Gastrocnemius medialis (tissue), 4 donors: ENCODE results near the gene OGFR. TPM values are rescaled to one million over a fixed set of nuclear protein-coding genes. Genes with fewer than 3 reads are reported as not detected.

Experiments used
- ATAC-seq, 2 donors: fragments of 150-250 bp; one replicate each; pipeline ENCODE4 v1.9.1; 2016
- DNase-seq, 2 donors: peaks; one replicate each; pipeline ENCODE4 v3.0.0-alpha.2; 2019
- H3K27ac ChIP-seq, 4 donors: fragments of 200-600 bp; sonication (generic); 1 replicate in 1 of 4; 2 replicates in 3 of 4; pipeline ENCODE4 v1.5.1; 2016 to 2018; ENCODE audit warnings: mild to moderate bottlenecking in 2 of 4, moderate library complexity in 1 of 4
- H3K27me3 ChIP-seq, 3 donors: fragments of 200-600 bp; sonication (generic) in 2 of 3; 1 replicate in 1 of 3; 2 replicates in 2 of 3; pipeline versions ENCODE4 v1.5.1 to v1.6.0; 2016 to 2019; ENCODE audit warnings: mild to moderate bottlenecking in 1 of 3, moderate library complexity in 1 of 3
- H3K36me3 ChIP-seq, 2 donors: fragments of 200-600 bp; sonication (generic) in 1 of 2; one replicate each; pipeline ENCODE4 v1.5.1; 2017 to 2018
- H3K4me1 ChIP-seq, 2 donors: fragments of 200-600 bp; sonication (generic) in 1 of 2; one replicate each; pipeline ENCODE4 v1.5.1; 2016 to 2017; ENCODE audit warnings: mild to moderate bottlenecking in 2 of 2
- H3K4me3 ChIP-seq, 4 donors: fragments of 200-600 bp; sonication (generic) in 3 of 4; 1 replicate in 1 of 4; 2 replicates in 3 of 4; pipeline ENCODE4 v1.5.1; 2016 to 2019; ENCODE audit warnings: mild to moderate bottlenecking in 2 of 4
- H3K9me3 ChIP-seq, 3 donors: fragments of 200-600 bp; sonication (generic) in 2 of 3; 1 replicate in 1 of 3; 2 replicates in 2 of 3; pipeline ENCODE4 v1.5.1; 2016 to 2019
- CTCF ChIP-seq, 5 experiments: fragments of 450-650 bp in 3 of 5; fragments of 200-600 bp in 2 of 5; sonication (generic) in 2 of 5; IDR thresholded peaks in 4 of 5; conservative IDR thresholded peaks in 1 of 5; 1 replicate in 4 of 5; 2 replicates in 1 of 5; pipeline ENCODE4 v1.5.1; 2016 to 2019; ENCODE audit warnings: antibody characterized with exemption in 5 of 5, mild to moderate bottlenecking in 3 of 5, moderate library complexity in 3 of 5
- POLR2A ChIP-seq, 2 donors: fragments of 450-650 bp; IDR thresholded peaks; one replicate each; pipeline ENCODE4 v1.6.1; 2017; ENCODE audit warnings: antibody characterized with exemption in 2 of 2, mild to moderate bottlenecking in 2 of 2, moderate library complexity in 2 of 2
- in situ Hi-C, 4 donors: fragments of 200-750 bp; cut with MboI; loops; one replicate each; pipeline versions ENCODE4 v1.15.0 to v1.8.0; 2017; ENCODE audit warnings: low sequenced_read_pairs in 4 of 4
- intact Hi-C: fragments of 100-400 bp; cut with DNase I; formaldehyde crosslinking; loops from one replicate; pipeline ENCODE4 v1.15.1; 2023; ENCODE audit warnings: low total_unique reads
- total RNA-seq, 4 donors: library from RNA; depleted of rRNA; stranded (reverse); fragments of >200 nt; gene quantifications; one replicate each; pipeline versions ENCODE4 v1.1.0 to v1.2.3, GENCODE V29; 2016

OGFR gene
- total RNA-seq, 4 donors from 2014 or later: 21.9 to 52.1 (median 40.5) TPM

GRCh38 chr20:62771396-62772102 is 33.1 kb upstream of the OGFR start:
- Histone ChIP-seq H3K9me3 (no peaks in the 10 kb centered on the region), H3K36me3 (no peaks in the 10 kb centered on the region), H3K4me1 (peaks cover 0 to 4% of the 10 kb centered on the region in 2 donors), H3K27ac (no peak overlapping the region), H3K4me3 (no peak overlapping the region), H3K27me3 (peaks cover 30 to 35% (median 32%) of the 10 kb centered on the region in 3 donors)
- no peak for ATAC-seq
- intact Hi-C loops (no loop called here), in situ Hi-C loops (no loop called here)
- TF ChIP-seq POLR2A (IDR thresholded peaks at IDR 0.05): no peak
- TF ChIP-seq CTCF (IDR thresholded peaks at IDR 0.05 in 4 of 5, conservative IDR thresholded peaks at IDR 0.05 in 1 of 5): no peak
- DNase-seq: no peak

- no peak for TF ChIP-seq POLR2A (IDR thresholded peaks at IDR 0.05)
- TF ChIP-seq CTCF (IDR thresholded peaks at IDR 0.05 in 4 of 5, conservative IDR thresholded peaks at IDR 0.05 in 1 of 5): no peak
- H3K36me3 ChIP-seq: no peaks in the 10 kb centered on the region
- no peaks in the 10 kb centered on the region for H3K9me3 ChIP-seq
- H3K27ac ChIP-seq: no peak overlapping the region
- no peak for ATAC-seq
- intact Hi-C loops (no loop called here), in situ Hi-C loops (no loop called here)
- H3K27me3 ChIP-seq: peaks cover 24 to 35% (median 32%) of the 10 kb centered on the region in 3 donors
- H3K4me3 ChIP-seq: no peak overlapping the region
- no peak for DNase-seq
- H3K4me1 ChIP-seq: peaks cover 0 to 4% of the 10 kb centered on the region in 2 donors
Observed at GRCh38 chr20:62772103-62772611, 32.5 kb upstream of the OGFR start.

- Histone ChIP-seq H3K4me3 (no peak overlapping the region), H3K27me3 (peaks cover 24 to 35% (median 32%) of the 10 kb centered on the region in 3 donors), H3K4me1 (peaks cover 0 to 4% of the 10 kb centered on the region in 2 donors), H3K27ac (no peak overlapping the region), H3K9me3 (no peaks in the 10 kb centered on the region), H3K36me3 (no peaks in the 10 kb centered on the region)
- ATAC-seq (no peak), DNase-seq (no peak)
- intact Hi-C loops (no loop called here), in situ Hi-C loops (no loop called here)
- TF ChIP-seq POLR2A (IDR thresholded peaks at IDR 0.05): no peak
- TF ChIP-seq CTCF (IDR thresholded peaks at IDR 0.05 in 4 of 5, conservative IDR thresholded peaks at IDR 0.05 in 1 of 5): no peak
Observed at GRCh38 chr20:62772619-62772989, 32.0 kb upstream of the OGFR start.

GRCh38 chr20:62772990-62773844 is 31.4 kb upstream of the OGFR start:
- intact Hi-C loops: no loop called here
- no peak overlapping the region for H3K27ac ChIP-seq
- ATAC-seq (peak; percentile 39 to 43), DNase-seq (peak in 1 of 2 donors; percentile 23)
- in situ Hi-C loops: no loop called here
- TF ChIP-seq POLR2A (IDR thresholded peaks at IDR 0.05) (no peak), CTCF (IDR thresholded peaks at IDR 0.05 in 4 of 5, conservative IDR thresholded peaks at IDR 0.05 in 1 of 5) (no peak)
- no peaks in the 10 kb centered on the region for H3K36me3 ChIP-seq
- peaks cover 0 to 4% of the 10 kb centered on the region in 2 donors for H3K4me1 ChIP-seq
- no peak overlapping the region for H3K4me3 ChIP-seq
- H3K9me3 ChIP-seq: no peaks in the 10 kb centered on the region
- H3K27me3 ChIP-seq: peaks cover 24 to 32% (median 31%) of the 10 kb centered on the region in 3 donors
